Measurements from ENCODE around the gene ITGA5. TPM values are rescaled to one million over a fixed set of nuclear protein-coding genes. Genes with fewer than 3 reads are reported as not detected.

Gene ITGA5
- total RNA-seq, 1 experiment from 2014 or later: 12.2 TPM

- Histone ChIP-seq H3K79me1 (ENCODE audit: insufficient read depth, low read depth, low read length, poor library complexity, severe bottlenecking) (no peaks in the 10 kb centered on the region), H3K27me3 (ENCODE audit: insufficient read depth, low read length) (no peaks in the 10 kb centered on the region), H3K23ac (ENCODE audit: insufficient read length, low read depth, low read length) (no peak overlapping the region), H3K23me2 (ENCODE audit: insufficient read length, low read depth, low read length, poor library complexity, severe bottlenecking) (peaks cover 9% of the 10 kb centered on the region), H4K8ac (replicated peaks; ENCODE audit: insufficient read length, low read depth, low read length) (no peak overlapping the region), H2BK120ac (ENCODE audit: low read depth, low read length, poor library complexity, severe bottlenecking) (no peak overlapping the region), H3K27ac (ENCODE audit: insufficient read length, low read depth, low read length) (no peak overlapping the region), H3K79me2 (ENCODE audit: insufficient read depth, low read length) (no peaks in the 10 kb centered on the region), H2BK15ac (ENCODE audit: low read depth, low read length) (no peak overlapping the region), H2AFZ (ENCODE audit: low read length) (no peak overlapping the region), H4K20me1 (ENCODE audit: control insufficient read depth, insufficient read depth, insufficient read length) (peaks cover 3% of the 10 kb centered on the region), H2BK12ac (ENCODE audit: insufficient read length, low read depth, low read length) (no peak overlapping the region), H3K4ac (ENCODE audit: low read depth, low read length) (no peak overlapping the region), H3K9me3 (ENCODE audit: control insufficient read depth, low read depth, low read length) (no peaks in the 10 kb centered on the region), H2BK5ac (ENCODE audit: insufficient read length, low read length) (no peak overlapping the region), H3K18ac (ENCODE audit: insufficient read length, low read depth, low read length) (no peak overlapping the region), H3K4me2 (ENCODE audit: insufficient read depth, insufficient read length, low read length) (no peak overlapping the region), H3K4me1 (ENCODE audit: insufficient read depth, low read length) (no peaks in the 10 kb centered on the region; the same call in 1 of the 2 replicates), H3K9ac (ENCODE audit: extremely low read depth, insufficient read length, low read length) (no peak overlapping the region), H3K14ac (ENCODE audit: insufficient read depth, low read length) (no peak overlapping the region), H2BK20ac (ENCODE audit: low read depth, low read length, poor library complexity, severe bottlenecking) (no peak overlapping the region), H4K5ac (ENCODE audit: insufficient read length, low read depth, low read length) (no peak overlapping the region), H2AK5ac (ENCODE audit: insufficient read length, low read length) (no peak overlapping the region), H3K56ac (ENCODE audit: insufficient read length, low read depth, low read length) (no peak overlapping the region), H4K91ac (ENCODE audit: insufficient read length, low read depth, low read length) (no peak overlapping the region), H3T11ph (ENCODE audit: low read length) (no peak overlapping the region)
- H3K4me3 Mint-ChIP-seq: no peak overlapping the region
- WGBS (ENCODE audit: extremely low coverage, insufficient read length, low lambda C conversion rate): no CpG with 5 or more reads among the region's 8 CpGs
- peaks cover 9% of the 10 kb centered on the region in 2 experiments for H3K4me1 Mint-ChIP-seq
- no peak for TF ChIP-seq CTCF (conservative IDR thresholded peaks at IDR 0.05)
- no peak for DNase-seq
- H3K9me3 Mint-ChIP-seq: no peaks in the 10 kb centered on the region
- no peaks in the 10 kb centered on the region for H3K36me3 Mint-ChIP-seq (ENCODE audit: insufficient read depth in 1 of 3, low read depth in 3 of 3)
- peaks cover 24% of the 10 kb centered on the region for H3K27me3 Mint-ChIP-seq (ENCODE audit: low read depth)
- H3K27ac Mint-ChIP-seq: no peak overlapping the region
Measured at GRCh38 chr12:54363047-54363446, 56.0 kb downstream of the ITGA5 start.
